GM18499 (cell line): ENCODE measurements around the gene ACAA1.
"Not testable (repeated sequence)": the region's sequence is repeated elsewhere in the genome, so short reads cannot be mapped to it uniquely, and the experiment has no call there.

Experiments used
- ATAC-seq: cut with Tn5 transposase; IDR thresholded peaks from one replicate; pipeline ENCODE4 v1.9.1; 2021; ENCODE audit warnings: moderate number of reproducible peaks; ENCODE audit not compliant: insufficient read depth, unreplicated experiment

The ACAA1 gene

GRCh38 chr3:38085311-38085942 lies 51.5 kb downstream of the ACAA1 start:
- ATAC-seq, result no peak

GRCh38 chr3:38084334-38085310 lies 52.3 kb downstream of the ACAA1 start:
- no peak for ATAC-seq

- no peak for ATAC-seq
Observed at GRCh38 chr3:38083871-38084333, 53.0 kb downstream of the ACAA1 start.

- not testable (repeated sequence) for ATAC-seq
Observed at GRCh38 chr3:38083254-38083653, 53.7 kb downstream of the ACAA1 start.

- not testable (repeated sequence) for ATAC-seq
Observed at GRCh38 chr3:38082296-38082695, 54.6 kb downstream of the ACAA1 start.

GRCh38 chr3:38077073-38077472 lies 59.9 kb downstream of the ACAA1 start:
- not testable (repeated sequence) for ATAC-seq
